Cardiac muscle cell (in vitro differentiated cells and primary cell): ENCODE measurements around the gene CHD8. TPM values are rescaled to one million over a fixed set of nuclear protein-coding genes. Genes with fewer than 3 reads are reported as not detected.

Experiments
- DNase-seq, 2 donors: peaks; one replicate each; pipeline versions ENCODE4 v3.0.0 to v3.0.0-alpha.2; 2010 to 2017; ENCODE audit warnings: low read depth in 1 of 2, low spot score in 1 of 2
- H3K27ac ChIP-seq: fragments of 200-600 bp; sonication (generic); 2 replicates; pipeline ENCODE4 v1.5.1; 2016
- H3K27me3 ChIP-seq: fragments of 200-600 bp; sonication (generic); 2 replicates; pipeline ENCODE4 v1.6.0; 2016; ENCODE audit warnings: control low read depth
- H3K36me3 ChIP-seq: fragments of 200-600 bp; sonication (generic); 2 replicates; pipeline ENCODE4 v1.5.1; 2016; ENCODE audit warnings: control low read depth
- H3K4me1 ChIP-seq: fragments of 200-600 bp; sonication (generic); 2 replicates; pipeline ENCODE4 v1.8.1; 2017; ENCODE audit warnings: low read depth, mild to moderate bottlenecking, mixed run types
- H3K4me3 ChIP-seq: fragments of 200-600 bp; sonication (generic); 2 replicates; pipeline ENCODE4 v1.5.1; 2016; ENCODE audit warnings: mild to moderate bottlenecking
- H3K9me3 ChIP-seq: fragments of 200-600 bp; sonication (generic); 2 replicates; pipeline ENCODE4 v1.5.1; 2017; ENCODE audit warnings: low read depth, mild to moderate bottlenecking, control low read depth
- CTCF ChIP-seq: IDR thresholded peaks from 2 replicates; pipeline ENCODE4 v1.5.1; 2012; ENCODE audit warnings: low read depth, mild to moderate bottlenecking, low read length
- polyA plus RNA-seq: library from polyadenylated mRNA; unstranded; fragments of >200 nt; fragmentation: Nextera tagmentation; extraction: Ambion mirVana; gene quantifications from 2 replicates; pipeline ENCODE4 v1.2.1, GENCODE V29; 2016
- total RNA-seq: library from RNA; depleted of rRNA; stranded (reverse); fragments of >200 nt; gene quantifications from 2 replicates; pipeline ENCODE4 v1.2.3, GENCODE V29; 2016

Gene CHD8
- total and polyA plus RNA-seq, 2 experiments from 2014 or later: 25.2 to 71.4 TPM

DNA sequence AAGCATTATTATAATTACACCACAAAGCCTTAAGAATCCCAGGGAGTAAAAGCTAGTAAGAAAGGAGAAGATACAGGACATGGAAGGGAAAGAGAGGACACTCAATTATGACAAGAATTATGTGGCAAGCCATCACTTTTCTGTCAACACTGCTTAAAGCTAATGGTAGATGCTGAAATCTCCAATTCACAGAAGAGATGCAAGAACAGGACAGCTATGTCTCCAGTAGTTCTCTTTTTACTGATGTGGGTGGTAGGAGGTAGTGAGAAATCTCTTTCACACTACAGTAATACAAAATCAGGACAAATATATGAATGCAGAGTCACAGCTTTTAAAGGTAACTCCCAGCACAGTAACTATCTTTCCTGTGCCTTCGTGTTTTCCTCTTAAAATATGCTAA lies 29.2 kb downstream of the CHD8 start:
- Histone ChIP-seq H3K4me3 (no peak overlapping the region), H3K27me3 (no peaks in the 10 kb centered on the region), H3K36me3 (peaks cover 83% of the 10 kb centered on the region), H3K27ac (no peak overlapping the region), H3K9me3 (no peaks in the 10 kb centered on the region), H3K4me1 (no peaks in the 10 kb centered on the region)
- no peak for DNase-seq
- TF ChIP-seq CTCF: no peak

DNA sequence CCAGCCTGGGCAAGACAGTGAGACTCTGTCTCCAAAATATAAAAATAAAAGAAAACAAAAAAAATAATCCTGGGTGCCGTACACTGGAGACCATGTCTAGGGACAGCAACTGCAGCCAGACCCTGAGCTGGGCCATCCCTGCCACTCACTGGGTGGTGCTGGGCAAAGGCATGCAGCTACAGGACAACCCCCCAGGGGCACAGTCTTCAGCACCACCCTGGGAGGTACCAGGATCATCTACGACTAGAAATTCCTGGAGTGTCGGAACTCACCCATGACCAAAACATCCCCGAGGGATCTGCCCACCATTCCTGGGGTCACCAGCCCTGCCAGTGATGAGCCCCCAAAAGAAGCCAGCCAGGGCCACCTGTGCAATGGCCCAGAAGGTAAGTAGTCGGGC lies 36.4 kb downstream of the CHD8 start:
- no peak for TF ChIP-seq CTCF
- Histone ChIP-seq H3K27ac (no peak overlapping the region), H3K27me3 (no peaks in the 10 kb centered on the region), H3K36me3 (peaks cover 70% of the 10 kb centered on the region), H3K9me3 (no peaks in the 10 kb centered on the region), H3K4me1 (no peaks in the 10 kb centered on the region), H3K4me3 (no peak overlapping the region)
- DNase-seq: no peak

DNA sequence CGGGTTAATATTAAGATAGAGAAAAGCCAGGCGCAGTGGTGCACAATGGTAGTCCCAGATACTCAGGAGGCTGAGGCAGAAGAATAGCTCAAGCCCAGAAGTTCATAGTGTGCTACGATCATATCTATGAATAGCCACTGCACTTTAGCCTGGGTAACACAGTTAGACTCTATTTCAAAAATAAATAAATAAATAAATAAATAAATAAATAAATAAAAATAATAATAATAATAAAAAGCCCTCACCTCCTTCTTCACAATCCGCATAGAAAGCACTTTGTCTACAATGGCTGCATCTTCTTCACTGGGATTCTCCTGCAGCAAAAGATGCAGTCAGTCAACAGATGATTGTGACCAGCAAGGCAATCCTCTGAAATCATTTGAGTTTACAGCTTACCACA lies 40.6 kb downstream of the CHD8 start:
- no peaks in the 10 kb centered on the region for H3K9me3 ChIP-seq
- no peak for TF ChIP-seq CTCF
- peaks cover 77% of the 10 kb centered on the region for H3K36me3 ChIP-seq
- H3K27me3 ChIP-seq: no peaks in the 10 kb centered on the region
- no peak overlapping the region for H3K4me3 ChIP-seq
- DNase-seq: no peak
- H3K4me1 ChIP-seq: no peaks in the 10 kb centered on the region
- H3K27ac ChIP-seq: no peak overlapping the region

DNA sequence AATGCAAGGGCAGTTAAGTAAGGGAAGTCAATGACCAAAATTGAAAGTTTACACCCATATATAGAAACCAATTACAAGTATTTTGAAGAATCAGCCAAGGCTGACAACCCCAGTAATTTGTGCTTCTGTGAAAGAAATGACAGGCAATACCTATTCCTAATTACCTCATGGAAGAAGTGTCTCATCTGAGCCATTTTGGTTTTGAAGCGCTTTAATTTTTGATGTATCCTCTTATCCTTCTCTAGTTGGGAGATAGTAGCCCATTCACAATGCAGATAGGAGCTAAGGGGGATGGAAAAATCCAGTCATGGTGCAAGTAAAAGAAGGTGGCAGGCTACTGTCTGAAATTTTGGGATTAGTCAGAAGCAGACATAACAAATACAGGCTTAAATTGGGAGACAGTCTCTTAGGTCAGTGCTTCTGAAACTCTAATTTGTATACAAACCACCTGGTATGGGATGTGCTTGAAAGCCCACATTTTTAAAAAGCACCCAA lies 41.7 kb downstream of the CHD8 start:
- Histone ChIP-seq H3K36me3 (peaks cover 80% of the 10 kb centered on the region), H3K27ac (no peak overlapping the region), H3K4me3 (no peak overlapping the region), H3K27me3 (no peaks in the 10 kb centered on the region), H3K9me3 (no peaks in the 10 kb centered on the region), H3K4me1 (no peaks in the 10 kb centered on the region)
- TF ChIP-seq CTCF: no peak
- DNase-seq: no peak

- DNase-seq: peak in 1 of 2 donors; percentile 67
These were observed 47.8 kb downstream of the CHD8 start for GRCh38 chr14:21408147-21408546.

More at GRCh38 chr14:21408147-21408546, 47.8 kb downstream of the CHD8 start:
- no peak overlapping the region for H3K27ac ChIP-seq
- no peaks in the 10 kb centered on the region for H3K27me3 ChIP-seq
- H3K9me3 ChIP-seq: no peaks in the 10 kb centered on the region
- no peak for TF ChIP-seq CTCF
- H3K4me3 ChIP-seq: no peak overlapping the region
- peaks cover 96% of the 10 kb centered on the region for H3K36me3 ChIP-seq
- H3K4me1 ChIP-seq: no peaks in the 10 kb centered on the region
